NCI-H1105 (cell line): ENCODE results near the gene NRTN.
"Not testable (repeated sequence)": the region's sequence is repeated elsewhere in the genome, so short reads cannot be mapped to it uniquely, and the experiment has no call there.

ENCODE experiments used
- DNase-seq: peaks from one replicate; lab custom pipeline; 2025; lab: John Stamatoyannopoulos, UW

NRTN gene

DNA sequence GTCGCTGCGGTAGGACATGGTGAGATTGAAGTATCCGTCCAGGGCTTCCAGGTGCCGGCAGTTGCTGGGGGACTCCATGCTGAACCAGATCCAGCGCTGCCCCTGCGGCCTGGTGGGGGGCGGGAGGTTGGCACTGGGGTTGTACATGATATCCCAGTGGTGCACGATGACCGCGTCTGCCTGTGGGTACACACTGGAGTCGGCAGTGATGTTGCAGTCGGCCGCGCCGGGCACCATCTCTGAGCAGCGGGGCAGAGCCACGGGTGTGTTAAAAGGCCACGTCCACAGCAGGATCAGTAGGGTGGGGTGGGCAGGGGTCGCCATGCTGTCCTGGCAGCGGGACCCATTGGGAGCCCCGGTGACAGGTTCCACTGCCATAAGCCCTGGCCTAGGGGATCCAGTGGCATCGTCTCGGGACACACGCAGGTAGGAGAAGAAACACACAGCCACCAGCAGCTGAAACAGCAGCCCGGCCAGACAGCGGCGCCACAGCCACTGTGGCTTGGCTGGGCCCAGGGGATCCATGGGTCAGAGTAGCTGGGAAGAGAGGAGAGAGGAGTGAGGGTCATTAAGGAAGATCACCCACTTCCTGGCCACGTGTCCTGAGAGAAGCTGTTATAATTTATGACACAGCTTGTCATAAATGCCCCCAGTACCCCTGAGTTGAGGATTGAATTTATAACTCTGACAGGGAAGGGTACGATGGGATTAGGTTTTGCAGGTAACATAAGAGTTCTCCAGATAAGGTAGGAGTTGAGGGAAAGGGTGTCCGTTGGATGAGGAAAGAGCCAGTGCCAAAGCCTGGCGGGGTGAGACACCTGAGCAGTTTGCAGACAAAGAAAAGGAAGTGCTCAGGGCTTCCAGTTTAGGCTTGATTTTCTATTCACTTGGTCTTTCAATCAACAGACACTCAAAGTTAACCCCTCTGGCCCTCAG lies 62.6 kb downstream of the NRTN start:
- no peak for DNase-seq

DNA sequence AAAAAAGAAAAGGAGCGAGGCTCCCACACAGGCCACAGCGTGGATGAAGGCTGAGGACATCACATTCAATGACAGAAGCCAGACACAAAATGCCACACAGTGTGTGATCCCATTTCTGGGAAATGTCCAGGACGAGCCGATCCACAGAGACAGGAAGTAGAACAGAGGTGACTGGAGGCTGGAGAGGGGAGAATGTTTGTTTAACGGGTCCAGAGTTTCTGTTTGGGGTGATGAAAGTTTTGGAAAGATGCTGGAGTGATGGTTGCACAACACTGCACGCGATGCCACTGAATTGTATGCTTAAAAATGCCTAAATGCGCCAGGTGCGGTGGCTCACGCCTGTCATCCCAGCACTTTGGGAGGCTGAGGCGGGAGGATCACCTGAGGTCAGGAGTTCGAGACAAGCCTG lies 66.1 kb downstream of the NRTN start:
- no peak for DNase-seq

DNA sequence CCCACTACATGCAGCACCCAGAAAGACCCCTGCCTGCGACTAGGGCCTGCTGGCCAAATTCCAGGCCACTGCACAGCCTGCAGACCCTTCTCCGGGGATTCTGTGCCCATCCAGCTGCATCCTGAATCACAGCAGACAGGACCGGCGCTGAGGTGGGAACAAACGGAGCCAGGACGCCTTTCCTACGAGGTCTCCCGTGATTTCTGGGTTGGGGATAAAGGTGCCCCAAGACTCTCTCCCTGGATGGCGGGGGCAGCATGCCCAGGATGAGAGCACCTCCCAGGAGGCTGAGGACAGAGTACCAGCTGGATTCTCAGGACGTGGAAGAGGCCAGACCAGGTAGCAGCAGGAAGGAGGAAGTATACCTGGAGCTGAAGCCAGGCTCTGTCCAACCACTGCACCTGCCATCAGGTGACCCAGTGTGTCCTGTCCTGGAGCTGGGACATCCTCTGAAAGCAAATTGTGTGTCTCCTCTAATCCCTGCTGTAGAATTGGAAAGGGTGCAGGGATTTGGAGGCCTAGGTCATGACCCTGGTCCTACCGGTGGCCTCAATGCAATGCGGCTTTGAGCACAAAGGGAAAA lies 68.8 kb downstream of the NRTN start:
- DNase-seq: no peak

DNA sequence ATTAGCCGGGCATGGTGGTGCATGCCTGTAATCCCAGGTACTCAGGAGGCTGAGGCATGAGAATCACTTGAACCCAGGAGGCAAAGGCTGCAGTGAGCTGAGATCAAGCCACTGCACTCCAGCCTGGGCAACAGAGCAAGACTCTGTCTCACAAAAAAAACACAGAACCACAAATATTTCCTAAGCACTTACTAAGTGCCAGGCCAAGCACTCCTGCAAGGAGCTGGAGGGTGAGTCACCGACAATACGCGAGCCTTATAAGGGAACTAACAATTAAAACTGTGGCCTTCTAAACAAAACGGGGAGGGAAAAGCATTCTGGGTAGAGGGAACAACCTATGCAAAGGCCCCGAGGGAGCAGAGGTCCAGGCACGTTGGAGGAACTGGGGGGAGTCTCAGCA lies 69.6 kb downstream of the NRTN start:
- DNase-seq: not testable (repeated sequence)

DNA sequence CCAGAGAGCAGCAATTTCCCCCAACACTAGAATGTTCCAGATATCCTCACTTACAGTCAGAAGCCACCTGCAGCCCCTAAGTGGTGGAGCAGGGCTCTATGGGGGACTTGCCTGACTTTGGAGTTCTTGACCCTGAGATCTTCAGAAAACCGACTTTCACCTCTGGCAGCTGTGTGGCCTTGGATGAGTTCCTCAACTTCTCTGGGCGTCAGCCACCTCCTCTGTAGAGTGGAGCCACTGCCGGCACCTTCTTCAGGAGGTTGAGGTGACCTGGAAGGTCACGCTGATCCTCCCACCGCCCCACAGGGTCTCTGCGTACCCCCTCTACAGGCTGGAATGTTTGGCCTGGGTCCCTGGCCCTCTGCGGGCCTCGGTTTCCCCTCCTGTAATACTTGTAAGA lies 72.6 kb downstream of the NRTN start:
- DNase-seq: no peak

DNA sequence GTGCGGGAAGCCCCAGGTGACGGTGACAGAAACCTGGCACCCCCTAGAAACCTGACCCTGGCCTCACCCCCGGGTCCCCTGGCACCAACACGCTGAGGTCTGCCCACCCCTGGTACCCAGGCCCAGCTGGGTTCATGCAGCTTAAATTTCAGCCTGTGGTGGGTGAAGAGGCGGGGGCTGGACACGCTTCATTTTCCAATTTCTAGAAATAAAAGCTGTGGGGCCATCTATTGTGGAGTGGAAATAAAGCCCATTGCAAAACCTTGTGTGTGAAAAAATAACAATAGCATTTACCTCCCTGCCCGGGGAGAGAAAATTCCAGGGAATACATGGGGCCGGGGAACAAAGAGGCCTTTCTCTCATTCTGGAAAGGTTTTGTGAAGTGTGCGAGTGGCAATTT lies 73.0 kb downstream of the NRTN start:
- DNase-seq: no peak
